HepG2 (cell line): Measurements from ENCODE around the gene TBX6. TPM values are rescaled to one million over a fixed set of nuclear protein-coding genes. Genes with fewer than 3 reads are reported as not detected.

Experiments
- ATAC-seq: fragments of 200-7000 bp; cut with Tn5 transposase; 3 replicates; pipeline ENCODE4 v1.9.1; 2020; ENCODE audit warnings: mild to moderate bottlenecking, moderate library complexity
- BruUV-seq: library from RNA; stranded (reverse); fragments of 400-500 nt; replicated peaks from 2 replicates; lab custom pipeline; 2021; lab: Mats Ljungman, UMichigan
- CTCF ChIA-PET: fragments of 300-600 bp; formaldehyde crosslinking; extraction: SDS; loops from one replicate; lab custom pipeline; 2021; ENCODE audit warnings: low total read pairs, inconsistent platforms, low intra/inter-chr PET ratio; lab: Yijun Ruan, JAX
- POLR2A ChIA-PET: fragments of 350-600 bp; sonication (Branson Sonifier 250); formaldehyde crosslinking; loops from one replicate; lab custom pipeline; 2020; ENCODE audit warnings: antibody characterized with exemption, inconsistent platforms; lab: Yijun Ruan, JAX
- DNase-seq: peaks from one replicate; pipeline ENCODE4 v3.0.0-alpha.2; 2015; ENCODE audit warnings: low spot score
- FAIRE-seq: peaks from 3 replicates; lab custom pipeline; 2011; peaks lifted over from hg19 to GRCh38; lab: Jason Lieb, UNC
- H2AFZ ChIP-seq: one replicate; pipeline ENCODE4 v1.6.1; 2011; ENCODE audit warnings: low read length, inconsistent platforms
- H3K27ac ChIP-seq: fragments of 300-600 bp; 3 replicates; pipeline ENCODE4 v1.8.0; 2011; ENCODE audit warnings: mixed run types, mild to moderate bottlenecking, mixed read lengths, low read length, inconsistent platforms; ENCODE audit not compliant: insufficient read depth; ENCODE audit errors: extremely low read length
- H3K27me3 ChIP-seq, 2 experiments: fragments of 200-600 bp in 1 of 2; 2 replicates in 1 of 2; 3 replicates in 1 of 2; pipeline versions ENCODE4 v1.6.0 to v1.8.0; 2011; ENCODE audit warnings: low read length in 2 of 2, mild to moderate bottlenecking in 2 of 2, moderate library complexity in 2 of 2, inconsistent platforms in 1 of 2; ENCODE audit not compliant: insufficient read depth in 2 of 2, control insufficient read depth in 1 of 2
- H3K36me3 ChIP-seq, 2 experiments: fragments of 200-600 bp in 1 of 2; replicated peaks in 1 of 2; 2 replicates in 1 of 2; 3 replicates in 1 of 2; pipeline versions ENCODE4 v1.5.1 to v1.8.0; 2011; ENCODE audit warnings: low read length in 2 of 2, inconsistent platforms in 1 of 2; ENCODE audit not compliant: insufficient read depth in 2 of 2, control insufficient read depth in 1 of 2
- H3K4me1 ChIP-seq: 2 replicates; pipeline ENCODE4 v1.5.1; 2012; ENCODE audit warnings: low read length, inconsistent platforms; ENCODE audit not compliant: insufficient read depth
- H3K4me2 ChIP-seq: 2 replicates; pipeline ENCODE4 v1.6.0; 2011; ENCODE audit warnings: low read depth, low read length, inconsistent platforms
- H3K4me3 ChIP-seq, 3 experiments: fragments of 200-600 bp in 1 of 3; sonication (generic), shearing (Covaris generic) in 1 of 3; replicated peaks in 1 of 3; 2 replicates each; pipeline ENCODE4 v1.5.1; 2011 to 2016; ENCODE audit warnings: low read length in 3 of 3, inconsistent platforms in 2 of 3, low read depth in 2 of 3, mild to moderate bottlenecking in 2 of 3, control low read depth in 1 of 3, mixed read lengths in 1 of 3; ENCODE audit not compliant: insufficient read depth in 1 of 3
- H3K79me2 ChIP-seq: one replicate; pipeline ENCODE4 v1.6.1; 2011; ENCODE audit warnings: low read length, inconsistent platforms; ENCODE audit not compliant: insufficient read depth
- H3K9ac ChIP-seq: 2 replicates; pipeline ENCODE4 v1.6.0; 2011; ENCODE audit warnings: mild to moderate bottlenecking, low read depth, low read length, inconsistent platforms; ENCODE audit not compliant: insufficient read depth
- H3K9me3 ChIP-seq: 2 replicates; pipeline ENCODE4 v1.5.1; 2012; ENCODE audit warnings: mild to moderate bottlenecking, low read length
- H4K20me1 ChIP-seq: 2 replicates; pipeline ENCODE4 v1.6.0; 2011; ENCODE audit warnings: inconsistent platforms, mild to moderate bottlenecking, low read length, moderate library complexity; ENCODE audit not compliant: insufficient read depth
- AGO1 ChIP-seq: fragments of 200-400 bp; formaldehyde crosslinking; IDR thresholded peaks from 2 replicates; pipeline ENCODE4 v1.6.1; 2017; ENCODE audit warnings: mild to moderate bottlenecking, low read depth, low read length, moderate library complexity; ENCODE audit not compliant: poor library complexity, severe bottlenecking
- AGO2 ChIP-seq: fragments of 200-400 bp; formaldehyde crosslinking; optimal IDR thresholded peaks from 2 replicates; pipeline ENCODE3; 2017; ENCODE audit warnings: mild to moderate bottlenecking, low read depth, low read length, moderate library complexity
- AKAP8 ChIP-seq: sonication (generic); formaldehyde crosslinking; IDR thresholded peaks from 2 replicates; pipeline ENCODE4 v1.5.1; 2020; ENCODE audit warnings: mild to moderate bottlenecking, missing genetic modification reagents
- HDAC6 ChIP-seq: fragments of 200-600 bp; sonication (generic); IDR thresholded peaks from 2 replicates; pipeline ENCODE4 v1.7.0; 2017; ENCODE audit warnings: mild to moderate bottlenecking, antibody characterized with exemption, low read length, low read depth
- KDM2A ChIP-seq: sonication (generic); formaldehyde crosslinking; IDR thresholded peaks from 2 replicates; pipeline ENCODE4 v1.4.0; 2020; ENCODE audit warnings: low read depth, missing genetic modification reagents, borderline replicate concordance
- PLRG1 ChIP-seq: fragments of 450-650 bp; conservative IDR thresholded peaks from 2 replicates; pipeline ENCODE4 v1.6.1; 2016
- RCOR2 ChIP-seq: IDR thresholded peaks from 2 replicates; pipeline ENCODE4 v1.6.1; 2016; ENCODE audit warnings: missing biosample characterization, missing genetic modification reagents
- TOPORS ChIP-seq: sonication (generic); formaldehyde crosslinking; IDR thresholded peaks from 2 replicates; pipeline ENCODE4 v1.8.0; 2023; ENCODE audit warnings: mild to moderate bottlenecking, missing genetic modification reagents
- ZNF282 ChIP-seq: fragments of 450-650 bp; IDR thresholded peaks from 2 replicates; pipeline ENCODE4 v1.6.1; 2018; ENCODE audit not compliant: partially characterized antibody
- WGBS: methylation state at CpG from one replicate; pipeline ENCODE4 v1.1.6; 2017; ENCODE audit warnings: low lambda C conversion rate; 5-methylcytosine and 5-hydroxymethylcytosine counted together
- in situ Hi-C: cut with HindIII; loops from 2 replicates; pipeline ENCODE4 v1.10.0; 2017; ENCODE audit warnings: low pct_unique_long_range_greater_than_20kb; ENCODE audit not compliant: extremely low pct_ligation_motif_present
- intact Hi-C: fragments of 100-400 bp; cut with micrococcal nuclease; formaldehyde crosslinking; loops from one replicate; pipeline ENCODE4 v1.10.0; 2022; ENCODE audit not compliant: unreplicated experiment
- polyA plus RNA-seq, 8 experiments: library from polyadenylated mRNA; depleted of rRNA in 3 of 8; stranded (reverse) in 7 of 8; unstranded in 1 of 8; fragments of >200 nt; fragmentation: Illumina TruSeq in 4 of 8; extraction: Trizol in 4 of 8; gene quantifications; 2 replicates each; pipeline versions ENCODE4 v1.2.1 to v1.2.3, GENCODE V29; 2011 to 2016; ENCODE audit warnings: low read depth in 4 of 8, missing spikeins in 1 of 8, mixed read lengths in 1 of 8; ENCODE audit not compliant: insufficient read depth in 1 of 8
- total RNA-seq, 5 experiments: library from RNA; depleted of rRNA; stranded (reverse); fragments of >200 nt; fragmentation: Illumina TruSeq; extraction: Trizol; gene quantifications; 2 replicates each; pipeline ENCODE4 v1.2.3, GENCODE V29; 2016; ENCODE audit warnings: low read depth in 1 of 5
- TF ChIP-seq, protein P1 (sequence below): sonication (generic); formaldehyde crosslinking; IDR thresholded peaks from 2 replicates; pipeline ENCODE4 v1.5.0; 2020; ENCODE audit warnings: mild to moderate bottlenecking, low read depth, missing genetic modification reagents, borderline replicate concordance
- TF ChIP-seq, protein P2 (sequence below): sonication (generic); formaldehyde crosslinking; IDR thresholded peaks from 2 replicates; pipeline ENCODE4 v1.4.0; 2020; ENCODE audit warnings: missing genetic modification reagents
- TF ChIP-seq, protein P3 (sequence below): IDR thresholded peaks from 2 replicates; pipeline ENCODE4 v1.6.1; 2016; ENCODE audit warnings: low read depth, missing genetic modification reagents, missing compliant biosample characterization
- TF ChIP-seq, protein P4 (sequence below): sonication (generic); formaldehyde crosslinking; IDR thresholded peaks from 2 replicates; pipeline ENCODE4 v1.4.0; 2020; ENCODE audit warnings: mild to moderate bottlenecking, missing genetic modification reagents

Gene TBX6
- total and polyA plus RNA-seq, 2 of the 13 experiments (the other 11 are each of a cell fraction or from before 2014, with no cell fraction given), result 0.24 to 0.42 TPM

DNA sequence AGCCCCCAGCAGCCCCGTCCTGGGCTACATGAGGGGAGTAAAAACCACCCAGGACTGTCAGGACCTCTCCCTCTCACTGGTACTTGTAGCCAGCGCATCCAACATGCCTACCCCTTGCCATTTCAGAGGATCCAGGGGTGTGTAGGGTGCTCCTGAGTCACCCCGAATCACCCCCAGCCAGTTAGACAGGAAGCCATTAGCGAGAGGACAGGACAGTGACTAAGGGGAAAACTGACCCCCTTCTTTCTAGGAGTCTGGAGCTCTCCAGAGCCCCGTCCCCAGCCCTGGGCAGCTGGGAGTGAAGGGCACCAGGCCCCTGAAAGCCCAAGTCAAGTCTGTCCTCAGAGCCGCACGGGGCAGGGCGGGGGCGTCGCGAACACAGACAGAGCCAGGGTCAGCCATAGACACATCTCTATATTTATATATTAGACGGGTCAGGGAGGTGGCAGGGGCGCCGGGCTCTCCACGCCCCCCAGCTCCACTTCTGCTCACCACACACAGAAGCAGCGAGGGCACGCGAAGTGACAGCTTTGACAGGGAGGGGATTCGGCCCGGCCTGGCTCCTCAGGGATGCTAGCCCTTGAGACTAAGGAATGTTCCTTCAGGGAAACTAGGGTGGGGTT, 22.1 kb upstream of the TBX6 start:
- no peak overlapping the region for H3K4me3 ChIP-seq
- BruUV-seq, result no TSS peak
- H3K4me2 ChIP-seq, result peak overlapping the region; percentile 87; the same call in 1 of the 2 replicates
- WGBS, result 94% methylated on average over 19 of the region's 20 CpGs
- H3K4me1 ChIP-seq, result peaks cover 30% of the 10 kb centered on the region
- TF ChIP-seq, protein P1, sequence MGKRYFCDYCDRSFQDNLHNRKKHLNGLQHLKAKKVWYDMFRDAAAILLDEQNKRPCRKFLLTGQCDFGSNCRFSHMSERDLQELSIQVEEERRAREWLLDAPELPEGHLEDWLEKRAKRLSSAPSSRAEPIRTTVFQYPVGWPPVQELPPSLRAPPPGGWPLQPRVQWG (CRISPR knock-in tag), result no peak
- no peak for TF ChIP-seq TOPORS (CRISPR knock-in tag)
- TF ChIP-seq, protein P2, sequence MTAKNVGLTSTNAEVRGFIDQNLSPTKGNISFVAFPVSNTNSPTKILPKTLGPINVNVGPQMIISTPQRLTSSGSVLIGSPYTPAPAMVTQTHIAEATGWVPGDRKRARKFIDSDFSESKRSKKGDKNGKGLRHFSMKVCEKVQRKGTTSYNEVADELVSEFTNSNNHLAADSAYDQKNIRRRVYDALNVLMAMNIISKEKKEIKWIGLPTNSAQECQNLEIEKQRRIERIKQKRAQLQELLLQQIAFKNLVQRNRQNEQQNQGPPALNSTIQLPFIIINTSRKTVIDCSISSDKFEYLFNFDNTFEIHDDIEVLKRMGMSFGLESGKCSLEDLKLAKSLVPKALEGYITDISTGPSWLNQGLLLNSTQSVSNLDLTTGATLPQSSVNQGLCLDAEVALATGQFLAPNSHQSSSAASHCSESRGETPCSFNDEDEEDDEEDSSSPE (CRISPR knock-in tag), result no peak
- TF ChIP-seq AKAP8 (CRISPR knock-in tag), result 0 out of 2 replicates have a peak, but pooled peaks have one; percentile 0
- TF ChIP-seq KDM2A (CRISPR knock-in tag), result peak; percentile 7; the same call in 1 of the 2 replicates
- no peak for TF ChIP-seq PLRG1
- no peak for TF ChIP-seq AGO2
- no peak for TF ChIP-seq HDAC6
- TF ChIP-seq, protein P3, sequence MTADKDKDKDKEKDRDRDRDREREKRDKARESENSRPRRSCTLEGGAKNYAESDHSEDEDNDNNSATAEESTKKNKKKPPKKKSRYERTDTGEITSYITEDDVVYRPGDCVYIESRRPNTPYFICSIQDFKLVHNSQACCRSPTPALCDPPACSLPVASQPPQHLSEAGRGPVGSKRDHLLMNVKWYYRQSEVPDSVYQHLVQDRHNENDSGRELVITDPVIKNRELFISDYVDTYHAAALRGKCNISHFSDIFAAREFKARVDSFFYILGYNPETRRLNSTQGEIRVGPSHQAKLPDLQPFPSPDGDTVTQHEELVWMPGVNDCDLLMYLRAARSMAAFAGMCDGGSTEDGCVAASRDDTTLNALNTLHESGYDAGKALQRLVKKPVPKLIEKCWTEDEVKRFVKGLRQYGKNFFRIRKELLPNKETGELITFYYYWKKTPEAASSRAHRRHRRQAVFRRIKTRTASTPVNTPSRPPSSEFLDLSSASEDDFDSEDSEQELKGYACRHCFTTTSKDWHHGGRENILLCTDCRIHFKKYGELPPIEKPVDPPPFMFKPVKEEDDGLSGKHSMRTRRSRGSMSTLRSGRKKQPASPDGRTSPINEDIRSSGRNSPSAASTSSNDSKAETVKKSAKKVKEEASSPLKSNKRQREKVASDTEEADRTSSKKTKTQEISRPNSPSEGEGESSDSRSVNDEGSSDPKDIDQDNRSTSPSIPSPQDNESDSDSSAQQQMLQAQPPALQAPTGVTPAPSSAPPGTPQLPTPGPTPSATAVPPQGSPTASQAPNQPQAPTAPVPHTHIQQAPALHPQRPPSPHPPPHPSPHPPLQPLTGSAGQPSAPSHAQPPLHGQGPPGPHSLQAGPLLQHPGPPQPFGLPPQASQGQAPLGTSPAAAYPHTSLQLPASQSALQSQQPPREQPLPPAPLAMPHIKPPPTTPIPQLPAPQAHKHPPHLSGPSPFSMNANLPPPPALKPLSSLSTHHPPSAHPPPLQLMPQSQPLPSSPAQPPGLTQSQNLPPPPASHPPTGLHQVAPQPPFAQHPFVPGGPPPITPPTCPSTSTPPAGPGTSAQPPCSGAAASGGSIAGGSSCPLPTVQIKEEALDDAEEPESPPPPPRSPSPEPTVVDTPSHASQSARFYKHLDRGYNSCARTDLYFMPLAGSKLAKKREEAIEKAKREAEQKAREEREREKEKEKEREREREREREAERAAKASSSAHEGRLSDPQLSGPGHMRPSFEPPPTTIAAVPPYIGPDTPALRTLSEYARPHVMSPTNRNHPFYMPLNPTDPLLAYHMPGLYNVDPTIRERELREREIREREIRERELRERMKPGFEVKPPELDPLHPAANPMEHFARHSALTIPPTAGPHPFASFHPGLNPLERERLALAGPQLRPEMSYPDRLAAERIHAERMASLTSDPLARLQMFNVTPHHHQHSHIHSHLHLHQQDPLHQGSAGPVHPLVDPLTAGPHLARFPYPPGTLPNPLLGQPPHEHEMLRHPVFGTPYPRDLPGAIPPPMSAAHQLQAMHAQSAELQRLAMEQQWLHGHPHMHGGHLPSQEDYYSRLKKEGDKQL, result no peak
- TF ChIP-seq ZNF282, result no peak
- peak; percentile 15 for TF ChIP-seq AGO1
- no peak for TF ChIP-seq RCOR2 (CRISPR knock-in tag)
- TF ChIP-seq, protein P4, sequence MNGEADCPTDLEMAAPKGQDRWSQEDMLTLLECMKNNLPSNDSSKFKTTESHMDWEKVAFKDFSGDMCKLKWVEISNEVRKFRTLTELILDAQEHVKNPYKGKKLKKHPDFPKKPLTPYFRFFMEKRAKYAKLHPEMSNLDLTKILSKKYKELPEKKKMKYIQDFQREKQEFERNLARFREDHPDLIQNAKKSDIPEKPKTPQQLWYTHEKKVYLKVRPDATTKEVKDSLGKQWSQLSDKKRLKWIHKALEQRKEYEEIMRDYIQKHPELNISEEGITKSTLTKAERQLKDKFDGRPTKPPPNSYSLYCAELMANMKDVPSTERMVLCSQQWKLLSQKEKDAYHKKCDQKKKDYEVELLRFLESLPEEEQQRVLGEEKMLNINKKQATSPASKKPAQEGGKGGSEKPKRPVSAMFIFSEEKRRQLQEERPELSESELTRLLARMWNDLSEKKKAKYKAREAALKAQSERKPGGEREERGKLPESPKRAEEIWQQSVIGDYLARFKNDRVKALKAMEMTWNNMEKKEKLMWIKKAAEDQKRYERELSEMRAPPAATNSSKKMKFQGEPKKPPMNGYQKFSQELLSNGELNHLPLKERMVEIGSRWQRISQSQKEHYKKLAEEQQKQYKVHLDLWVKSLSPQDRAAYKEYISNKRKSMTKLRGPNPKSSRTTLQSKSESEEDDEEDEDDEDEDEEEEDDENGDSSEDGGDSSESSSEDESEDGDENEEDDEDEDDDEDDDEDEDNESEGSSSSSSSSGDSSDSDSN (CRISPR knock-in tag), result 0 out of 2 replicates have a peak, but pooled peaks have one; percentile 1
- no peaks in the 10 kb centered on the region for H4K20me1 ChIP-seq
- in situ Hi-C loops (no loop called here), intact Hi-C loops (no loop called here)
- DNase-seq (no peak), ATAC-seq (no peak; the same call in 2 of the 3 replicates), FAIRE-seq (no peak)
- H3K36me3 ChIP-seq, result peaks cover 9 to 16% of the 10 kb centered on the region in 2 experiments; a peak in 3 of 5 replicates
- peak overlapping the region; percentile 33 for H3K27ac ChIP-seq
- H3K27me3 ChIP-seq, result no peaks in the 10 kb centered on the region
- H2AFZ ChIP-seq, result no peak overlapping the region
- ChIA-PET CTCF (interaction anchor here (1.2 kb wide), 1 partner anchor 73 kb away, joined by 3 read pairs; no protein-coding TSS in a partner anchor), POLR2A (interaction anchor here (1.1 to 3.4 kb wide), 2 partner anchors 11 to 70 kb away, joined by 4 to 28 read pairs; partner anchors contain the start of genes CORO1A and MAPK3)
- H3K9me3 ChIP-seq, result no peaks in the 10 kb centered on the region
- no peak overlapping the region for H3K9ac ChIP-seq
- H3K79me2 ChIP-seq, result no peaks in the 10 kb centered on the region
